Measurements from ENCODE around the gene CRYBB3.

GRCh38 chr22:25172153-25172552, 27.5 kb upstream of the CRYBB3 start:
- TF ChIP-seq TAF1 (IDR thresholded peaks at IDR 0.05; ENCODE audit: low read depth, low read length) (no peak), POLR2AphosphoS5 (IDR thresholded peaks at IDR 0.05; ENCODE audit: low read depth, low read length) (no peak), POLR2A (IDR thresholded peaks at IDR 0.05; ENCODE audit: low read depth, low read length) (no peak)
